IPS-NIHi11 (cell line): Measurements from ENCODE around the gene GLIS2.

Experiments
- DNase-seq: peaks from one replicate; pipeline ENCODE4 v3.0.0; 2012; ENCODE audit warnings: mixed read lengths, low spot score

GLIS2 gene

DNA sequence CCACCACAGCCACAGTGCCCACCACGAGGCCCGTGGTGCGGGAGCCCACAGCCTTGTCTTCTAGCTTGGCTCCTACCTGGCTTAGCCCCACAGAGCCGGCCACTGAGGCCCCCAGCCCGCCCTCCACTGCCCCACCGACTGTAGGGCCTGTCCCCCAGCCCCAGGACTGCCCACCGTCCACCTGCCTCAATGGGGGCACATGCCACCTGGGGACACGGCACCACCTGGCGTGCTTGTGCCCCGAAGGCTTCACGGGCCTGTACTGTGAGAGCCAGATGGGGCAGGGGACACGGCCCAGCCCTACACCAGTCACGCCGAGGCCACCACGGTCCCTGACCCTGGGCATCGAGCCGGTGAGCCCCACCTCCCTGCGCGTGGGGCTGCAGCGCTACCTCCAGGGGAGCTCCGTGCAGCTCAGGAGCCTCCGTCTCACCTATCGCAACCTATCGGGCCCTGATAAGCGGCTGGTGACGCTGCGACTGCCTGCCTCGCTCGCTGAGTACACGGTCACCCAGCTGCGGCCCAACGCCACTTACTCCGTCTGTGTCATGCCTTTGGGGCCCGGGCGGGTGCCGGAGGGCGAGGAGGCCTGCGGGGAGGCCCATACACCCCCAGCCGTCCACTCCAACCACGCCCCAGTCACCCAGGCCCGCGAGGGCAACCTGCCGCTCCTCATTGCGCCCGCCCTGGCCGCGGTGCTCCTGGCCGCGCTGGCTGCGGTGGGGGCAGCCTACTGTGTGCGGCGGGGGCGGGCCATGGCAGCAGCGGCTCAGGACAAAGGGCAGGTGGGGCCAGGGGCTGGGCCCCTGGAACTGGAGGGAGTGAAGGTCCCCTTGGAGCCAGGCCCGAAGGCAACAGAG, 66.3 kb downstream of the GLIS2 start:
- DNase-seq: no peak

DNA sequence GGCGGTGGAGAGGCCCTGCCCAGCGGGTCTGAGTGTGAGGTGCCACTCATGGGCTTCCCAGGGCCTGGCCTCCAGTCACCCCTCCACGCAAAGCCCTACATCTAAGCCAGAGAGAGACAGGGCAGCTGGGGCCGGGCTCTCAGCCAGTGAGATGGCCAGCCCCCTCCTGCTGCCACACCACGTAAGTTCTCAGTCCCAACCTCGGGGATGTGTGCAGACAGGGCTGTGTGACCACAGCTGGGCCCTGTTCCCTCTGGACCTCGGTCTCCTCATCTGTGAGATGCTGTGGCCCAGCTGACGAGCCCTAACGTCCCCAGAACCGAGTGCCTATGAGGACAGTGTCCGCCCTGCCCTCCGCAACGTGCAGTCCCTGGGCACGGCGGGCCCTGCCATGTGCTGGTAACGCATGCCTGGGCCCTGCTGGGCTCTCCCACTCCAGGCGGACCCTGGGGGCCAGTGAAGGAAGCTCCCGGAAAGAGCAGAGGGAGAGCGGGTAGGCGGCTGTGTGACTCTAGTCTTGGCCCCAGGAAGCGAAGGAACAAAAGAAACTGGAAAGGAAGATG, 67.0 kb downstream of the GLIS2 start:
- no peak for DNase-seq

DNA sequence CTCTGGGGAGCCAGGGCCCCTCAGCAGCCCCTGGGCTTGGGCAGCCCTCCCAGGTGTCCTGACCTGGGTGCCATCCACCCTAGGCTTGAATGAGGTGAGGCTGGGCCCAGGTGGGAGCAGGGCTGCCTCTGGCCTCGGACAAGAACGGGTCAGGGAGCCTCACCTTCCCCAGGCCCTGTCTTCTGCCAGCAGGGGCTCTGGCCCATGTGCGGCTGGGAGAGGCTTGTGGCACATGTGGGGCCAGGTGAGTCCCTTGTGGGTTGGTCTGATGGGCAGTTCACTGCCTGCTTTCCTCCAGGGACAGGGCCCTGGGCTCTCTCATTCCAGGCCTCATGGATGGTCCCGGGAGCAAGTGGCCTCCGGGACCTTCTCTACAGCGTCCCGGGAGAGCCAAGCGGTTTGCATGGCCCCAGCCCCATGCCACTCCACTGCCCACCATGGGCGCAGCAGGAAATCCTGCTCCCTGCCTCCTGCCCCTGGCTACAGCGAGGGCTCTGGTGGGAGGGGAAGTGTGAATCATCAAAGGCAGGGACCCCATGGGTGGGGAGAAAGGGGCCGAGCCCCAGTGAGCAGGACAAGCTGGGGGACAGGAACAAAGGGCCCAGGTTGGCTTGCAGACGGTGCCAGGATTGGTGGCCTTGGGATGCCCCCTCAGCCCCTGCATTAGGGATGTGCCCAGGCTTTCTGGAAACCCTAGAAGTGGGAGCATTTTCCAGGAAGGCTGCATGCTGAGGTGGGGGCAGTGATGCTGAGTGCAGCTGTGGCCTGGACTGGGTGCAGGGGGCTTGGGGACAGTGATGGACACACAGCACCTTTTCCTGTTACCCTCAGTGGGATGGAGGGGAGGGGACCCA, 68.0 kb downstream of the GLIS2 start:
- DNase-seq: no peak

DNA sequence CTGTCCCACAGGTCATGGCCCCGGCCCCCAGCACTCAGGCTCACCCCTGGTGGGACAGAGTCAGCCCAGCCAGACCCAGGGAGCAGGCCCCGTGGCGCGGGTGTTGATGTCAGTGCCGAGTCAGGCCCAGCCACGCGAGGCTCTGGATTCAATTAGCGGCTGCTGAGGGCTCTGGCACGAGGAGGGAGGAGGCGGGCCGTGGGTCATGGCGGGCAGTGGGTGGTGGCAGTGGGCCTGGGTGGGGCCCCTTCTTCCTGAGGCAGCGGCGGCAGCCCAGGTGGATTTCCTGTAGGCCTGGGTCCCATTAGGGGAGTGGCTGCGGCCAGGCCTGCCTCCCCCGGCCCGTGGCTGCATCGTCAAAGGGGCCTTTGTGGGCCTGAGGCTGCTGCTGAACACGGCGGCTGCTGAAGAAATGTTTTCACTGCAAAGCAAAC, 68.7 kb downstream of the GLIS2 start:
- DNase-seq: no peak

- no peak for DNase-seq
Measured at GRCh38 chr16:4385066-4385788, 69.4 kb downstream of the GLIS2 start.

DNA sequence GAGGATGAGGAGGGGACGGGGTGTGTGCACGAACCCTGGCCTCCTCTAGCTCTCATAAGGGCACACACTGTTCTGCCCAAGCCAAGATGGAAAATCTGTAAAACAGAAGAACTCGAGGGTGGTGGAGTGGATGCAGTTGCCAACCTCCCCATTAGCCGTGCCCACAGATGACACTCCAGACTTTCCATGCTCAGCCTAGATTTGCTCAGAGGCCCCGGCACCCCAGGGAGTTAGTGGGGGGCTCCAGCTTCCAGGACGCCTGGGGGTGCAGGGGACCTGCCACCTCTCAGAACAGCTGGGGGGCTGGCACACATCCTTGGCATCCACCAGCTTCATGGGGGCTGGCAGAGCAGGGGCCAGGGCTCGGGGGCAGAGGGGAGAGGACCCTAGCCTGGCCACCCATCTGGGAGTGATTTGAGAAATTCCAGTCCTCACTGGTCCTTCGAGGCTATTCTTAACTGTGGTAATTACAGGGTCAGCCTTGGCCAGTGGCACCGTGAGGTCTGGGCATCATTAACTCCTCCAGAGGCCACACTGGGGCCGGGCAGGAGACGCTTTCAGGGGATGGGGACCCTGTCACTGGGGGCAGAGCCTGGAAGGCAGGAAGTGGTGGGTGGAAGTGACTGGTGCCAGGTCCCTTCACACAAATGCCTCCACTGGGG, 70.1 kb downstream of the GLIS2 start:
- DNase-seq: no peak

DNA sequence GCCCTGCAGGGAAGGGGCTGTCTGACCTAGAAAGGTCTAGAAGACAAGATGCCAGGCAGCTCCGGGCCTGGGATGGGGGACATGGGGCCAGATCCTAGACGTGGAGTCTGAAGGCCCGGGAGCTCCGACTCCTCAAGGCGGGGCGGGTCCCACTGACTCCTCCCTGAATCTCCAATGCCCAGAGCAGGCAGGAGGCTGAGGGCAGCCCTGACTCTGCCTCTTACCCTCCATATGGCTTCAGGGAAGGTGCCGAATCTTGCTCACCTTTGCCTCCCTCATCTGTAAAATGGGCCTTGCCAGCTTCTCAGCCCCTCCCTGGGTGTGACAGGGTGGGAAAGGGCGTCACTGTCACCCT, 70.6 kb downstream of the GLIS2 start:
- DNase-seq: no peak

- DNase-seq: no peak
Measured at GRCh38 chr16:4386951-4387565, 71.2 kb downstream of the GLIS2 start.

GRCh38 chr16:4387781-4388180, 71.9 kb downstream of the GLIS2 start:
- DNase-seq: no peak

DNA sequence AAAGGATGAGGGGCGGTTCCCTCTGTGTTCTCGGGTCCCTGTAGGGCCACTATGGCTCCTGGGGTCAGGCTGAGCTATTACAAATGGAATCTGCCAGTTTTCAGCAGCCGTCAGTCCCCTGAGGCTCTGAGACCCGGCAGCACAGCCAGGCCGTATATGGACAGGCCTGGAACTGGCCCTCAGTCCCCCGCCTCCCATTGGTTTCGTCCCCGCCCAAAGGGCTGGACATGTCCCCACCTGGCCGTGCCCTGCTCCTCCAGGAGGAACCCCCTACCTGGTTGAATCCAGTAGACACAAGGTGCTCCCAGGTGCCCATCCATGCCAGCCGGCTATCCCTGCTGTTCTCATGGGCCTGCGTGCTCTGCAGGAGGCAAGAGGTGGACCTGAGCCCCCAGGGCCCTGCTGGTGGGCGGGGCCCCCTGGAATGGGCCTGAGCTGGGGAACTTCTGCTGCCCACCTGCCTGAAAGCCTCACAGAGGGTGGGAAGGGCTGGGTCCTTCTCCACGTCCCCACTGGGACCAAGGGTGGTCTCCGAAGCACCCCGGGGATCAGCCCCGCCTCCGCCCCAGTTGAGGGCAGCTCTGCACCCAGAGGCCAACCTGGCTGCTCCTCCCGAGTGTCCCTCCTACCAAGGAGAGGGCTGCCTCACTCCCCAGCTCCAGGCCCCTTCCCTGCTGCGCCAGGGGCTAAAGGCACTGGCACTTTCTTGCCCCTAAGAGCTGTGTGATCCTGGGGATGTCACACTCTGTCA, 72.6 kb downstream of the GLIS2 start:
- no peak for DNase-seq
